ENCODE results near the gene CSPG5.

Gene CSPG5

DNA sequence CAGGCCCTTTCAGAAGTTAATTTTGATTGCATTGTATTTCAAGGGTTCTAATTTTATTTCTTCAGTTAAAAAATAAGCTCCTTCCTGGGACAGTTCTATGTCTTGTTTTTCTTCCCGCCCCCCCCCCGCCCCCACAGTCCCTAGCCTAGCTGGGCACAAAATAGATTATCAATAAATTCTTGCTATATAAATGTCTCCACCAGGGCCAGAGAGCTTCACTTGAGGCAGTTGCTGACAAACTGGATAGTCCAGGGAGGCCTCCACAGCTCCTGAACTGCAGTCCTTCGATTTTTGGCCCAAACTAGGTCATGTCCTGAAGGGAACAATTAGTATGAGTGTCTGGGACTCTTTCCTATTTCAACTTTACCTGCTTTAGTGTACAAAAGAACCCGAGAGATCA, 9.9 kb upstream of the CSPG5 start:
- DNase-seq (ENCODE audit: low read depth, low spot score): no peak
- TF ChIP-seq, protein P1, sequence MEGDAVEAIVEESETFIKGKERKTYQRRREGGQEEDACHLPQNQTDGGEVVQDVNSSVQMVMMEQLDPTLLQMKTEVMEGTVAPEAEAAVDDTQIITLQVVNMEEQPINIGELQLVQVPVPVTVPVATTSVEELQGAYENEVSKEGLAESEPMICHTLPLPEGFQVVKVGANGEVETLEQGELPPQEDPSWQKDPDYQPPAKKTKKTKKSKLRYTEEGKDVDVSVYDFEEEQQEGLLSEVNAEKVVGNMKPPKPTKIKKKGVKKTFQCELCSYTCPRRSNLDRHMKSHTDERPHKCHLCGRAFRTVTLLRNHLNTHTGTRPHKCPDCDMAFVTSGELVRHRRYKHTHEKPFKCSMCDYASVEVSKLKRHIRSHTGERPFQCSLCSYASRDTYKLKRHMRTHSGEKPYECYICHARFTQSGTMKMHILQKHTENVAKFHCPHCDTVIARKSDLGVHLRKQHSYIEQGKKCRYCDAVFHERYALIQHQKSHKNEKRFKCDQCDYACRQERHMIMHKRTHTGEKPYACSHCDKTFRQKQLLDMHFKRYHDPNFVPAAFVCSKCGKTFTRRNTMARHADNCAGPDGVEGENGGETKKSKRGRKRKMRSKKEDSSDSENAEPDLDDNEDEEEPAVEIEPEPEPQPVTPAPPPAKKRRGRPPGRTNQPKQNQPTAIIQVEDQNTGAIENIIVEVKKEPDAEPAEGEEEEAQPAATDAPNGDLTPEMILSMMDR (IDR thresholded peaks at IDR 0.05; ENCODE audit: low read depth, low read length): no peak
- H3K4me3 ChIP-seq (ENCODE audit: low read depth, low read length): no peak overlapping the region
- in situ Hi-C loops (cut with HindIII; ENCODE audit: low sequenced_read_pairs): no loop called here

DNA sequence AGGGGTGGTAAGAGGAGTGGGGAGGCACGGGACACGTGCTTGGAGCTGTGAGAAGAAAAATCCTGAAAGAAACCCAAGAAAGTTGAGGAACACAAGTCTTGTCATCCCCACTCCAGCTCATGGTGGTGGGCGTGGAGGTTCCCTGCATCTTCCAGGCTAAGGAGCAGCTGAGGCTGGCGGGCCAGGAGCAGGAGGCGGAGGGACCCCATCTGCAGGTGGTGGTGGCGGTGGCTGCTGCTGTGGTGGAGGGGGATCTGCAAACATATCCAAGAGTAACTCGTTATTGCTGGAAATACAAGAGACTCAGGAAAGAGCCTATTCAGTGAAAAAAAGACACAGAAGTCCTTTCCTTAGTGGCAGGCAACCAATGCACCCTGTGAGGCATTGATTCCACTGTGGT, 9.4 kb upstream of the CSPG5 start:
- in situ Hi-C loops (cut with HindIII; ENCODE audit: low sequenced_read_pairs): no loop called here
- no peak overlapping the region for H3K4me3 ChIP-seq (ENCODE audit: low read depth, low read length)
- no peak for DNase-seq (ENCODE audit: low read depth, low spot score)
- TF ChIP-seq, protein P1 (IDR thresholded peaks at IDR 0.05; ENCODE audit: low read depth, low read length): no peak

DNA sequence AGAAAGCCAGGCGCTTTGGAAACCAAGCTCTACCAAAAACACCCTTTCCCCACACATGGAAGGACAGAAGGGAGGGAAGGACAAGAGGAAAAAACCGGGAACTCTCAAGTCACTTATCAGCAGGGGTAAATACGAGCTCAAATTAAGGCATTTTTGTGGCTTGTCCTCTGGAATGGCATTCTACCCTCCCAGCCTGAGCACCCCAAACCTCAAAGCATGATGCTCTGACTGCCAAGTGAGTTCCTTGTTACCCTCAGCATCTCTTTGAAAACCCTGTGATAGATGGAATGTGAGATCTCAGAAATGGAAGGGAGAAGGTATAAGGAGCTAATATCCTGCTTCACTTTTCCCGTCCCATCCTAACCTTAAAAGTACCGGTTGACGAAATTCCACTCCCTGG, 8.1 kb upstream of the CSPG5 start:
- TF ChIP-seq, protein P1 (IDR thresholded peaks at IDR 0.05; ENCODE audit: low read depth, low read length): no peak
- in situ Hi-C loops (cut with HindIII; ENCODE audit: low sequenced_read_pairs): no loop called here
- no peak overlapping the region for H3K4me3 ChIP-seq (ENCODE audit: low read depth, low read length)
- DNase-seq (ENCODE audit: low read depth, low spot score): peak; percentile 15

DNA sequence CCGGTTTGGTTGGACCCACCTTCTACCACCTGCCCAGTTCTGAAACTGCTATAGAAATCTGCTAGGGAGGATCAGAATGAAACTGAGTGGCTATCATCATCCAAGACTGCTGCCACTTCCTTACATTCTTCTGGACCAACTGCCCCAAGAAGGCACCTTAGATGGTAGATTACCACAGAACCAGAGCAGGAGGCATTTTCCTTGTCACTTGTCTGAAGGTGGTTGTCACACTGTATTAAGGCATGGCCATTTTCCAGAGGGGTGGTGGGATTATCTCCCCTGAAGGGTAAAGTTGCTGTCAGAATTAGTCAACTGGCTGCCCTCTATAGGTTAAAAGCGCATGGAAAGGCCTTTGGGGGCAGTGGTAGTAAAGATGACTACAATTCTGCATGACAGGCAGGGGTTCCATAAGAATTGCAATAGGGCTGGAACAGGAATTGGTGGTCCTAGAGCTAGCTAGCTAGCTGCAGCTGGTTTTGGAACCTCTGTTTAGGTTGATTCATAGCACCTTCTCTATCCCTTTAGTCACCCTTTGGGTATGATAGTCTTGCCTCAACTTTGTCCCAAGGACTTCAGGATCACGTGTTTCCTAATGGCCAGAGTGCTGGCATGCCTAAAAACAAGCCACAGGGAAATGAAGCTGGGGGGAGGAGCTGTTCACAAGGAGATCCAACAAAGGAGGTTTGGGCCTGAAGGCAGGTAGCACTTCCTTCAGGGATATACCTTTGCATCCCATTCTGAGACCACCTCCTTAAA, 4.8 kb upstream of the CSPG5 start:
- in situ Hi-C loops (cut with HindIII; ENCODE audit: low sequenced_read_pairs): no loop called here
- H3K4me3 ChIP-seq (ENCODE audit: low read depth, low read length): no peak overlapping the region
- no peak for DNase-seq (ENCODE audit: low read depth, low spot score)
- TF ChIP-seq, protein P1 (IDR thresholded peaks at IDR 0.05; ENCODE audit: low read depth, low read length): no peak

DNA sequence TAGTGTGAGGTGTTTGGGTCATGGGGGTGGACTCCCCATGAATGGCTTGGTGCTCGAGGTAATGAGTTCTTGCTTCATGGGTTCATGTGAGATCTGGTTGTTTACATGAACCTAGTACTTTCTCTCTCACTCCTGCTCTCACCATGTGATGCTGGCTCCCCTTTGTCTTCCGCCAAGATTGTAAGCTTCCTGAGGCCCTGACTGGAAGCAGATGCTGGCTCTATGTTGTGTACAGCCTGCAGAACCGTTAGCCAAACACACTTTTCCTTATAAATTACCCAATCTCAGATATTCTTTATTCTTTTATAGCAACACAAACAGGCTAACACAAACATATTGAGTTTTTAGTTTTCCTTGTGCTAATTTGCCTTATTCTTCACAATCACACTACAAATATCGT, 3.2 kb upstream of the CSPG5 start:
- no peak for DNase-seq (ENCODE audit: low read depth, low spot score)
- in situ Hi-C loops (cut with HindIII; ENCODE audit: low sequenced_read_pairs): no loop called here
- TF ChIP-seq, protein P1 (IDR thresholded peaks at IDR 0.05; ENCODE audit: low read depth, low read length): no peak

DNA sequence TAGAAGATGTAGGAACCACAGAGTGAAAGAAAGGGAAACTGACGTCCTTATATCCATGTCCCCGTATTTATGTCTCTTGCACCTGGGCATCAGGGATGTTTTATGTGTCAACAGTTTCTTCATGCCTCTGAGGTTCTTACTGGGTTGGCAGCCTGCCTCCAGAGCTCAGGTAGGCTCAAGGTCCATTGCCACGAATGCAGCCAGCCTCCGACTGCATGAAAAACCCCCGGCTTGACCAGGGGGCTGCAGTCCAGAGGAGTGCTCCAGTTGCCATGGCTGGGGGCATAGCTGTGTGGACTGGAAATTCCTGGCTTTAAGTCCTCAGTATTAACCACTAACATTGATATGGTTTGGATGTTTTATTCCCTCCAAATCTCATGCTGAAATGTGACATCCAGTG, 2.8 kb upstream of the CSPG5 start:
- in situ Hi-C loops (cut with HindIII; ENCODE audit: low sequenced_read_pairs): no loop called here
- TF ChIP-seq, protein P1 (IDR thresholded peaks at IDR 0.05; ENCODE audit: low read depth, low read length): no peak
- no peak overlapping the region for H3K4me3 ChIP-seq (ENCODE audit: low read depth, low read length)
- DNase-seq (ENCODE audit: low read depth, low spot score): no peak

More for the DNA sequence above, 3.2 kb upstream of the CSPG5 start:
- no peak overlapping the region for H3K4me3 ChIP-seq (ENCODE audit: low read depth, low read length)

Measured in astrocyte of the spinal cord (primary cell).